ENCODE results near the gene PTH1R.
"Not testable (repeated sequence)": the region's sequence is repeated elsewhere in the genome, so short reads cannot be mapped to it uniquely, and the experiment has no call there.

DNA sequence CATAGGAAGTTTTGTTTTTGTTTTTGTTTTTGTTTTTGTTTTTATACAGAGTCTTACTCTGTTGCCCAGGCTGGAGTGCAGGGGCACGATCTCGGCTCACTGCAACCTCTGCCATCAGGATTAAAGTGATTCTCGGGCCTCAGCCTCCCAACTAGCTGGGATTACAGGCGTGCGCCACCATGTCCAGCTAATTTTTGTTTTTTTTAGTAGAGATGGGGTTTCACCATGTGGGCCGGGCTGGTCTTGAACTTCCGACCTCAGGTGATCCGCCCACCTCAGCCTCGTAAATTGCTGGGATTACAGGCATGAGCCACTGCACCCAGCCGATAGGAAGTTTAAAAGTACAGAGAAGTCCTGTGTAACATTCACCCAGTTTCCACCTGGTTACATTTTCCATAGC, 33.4 kb downstream of the PTH1R start:
- TF ChIP-seq, protein P1, sequence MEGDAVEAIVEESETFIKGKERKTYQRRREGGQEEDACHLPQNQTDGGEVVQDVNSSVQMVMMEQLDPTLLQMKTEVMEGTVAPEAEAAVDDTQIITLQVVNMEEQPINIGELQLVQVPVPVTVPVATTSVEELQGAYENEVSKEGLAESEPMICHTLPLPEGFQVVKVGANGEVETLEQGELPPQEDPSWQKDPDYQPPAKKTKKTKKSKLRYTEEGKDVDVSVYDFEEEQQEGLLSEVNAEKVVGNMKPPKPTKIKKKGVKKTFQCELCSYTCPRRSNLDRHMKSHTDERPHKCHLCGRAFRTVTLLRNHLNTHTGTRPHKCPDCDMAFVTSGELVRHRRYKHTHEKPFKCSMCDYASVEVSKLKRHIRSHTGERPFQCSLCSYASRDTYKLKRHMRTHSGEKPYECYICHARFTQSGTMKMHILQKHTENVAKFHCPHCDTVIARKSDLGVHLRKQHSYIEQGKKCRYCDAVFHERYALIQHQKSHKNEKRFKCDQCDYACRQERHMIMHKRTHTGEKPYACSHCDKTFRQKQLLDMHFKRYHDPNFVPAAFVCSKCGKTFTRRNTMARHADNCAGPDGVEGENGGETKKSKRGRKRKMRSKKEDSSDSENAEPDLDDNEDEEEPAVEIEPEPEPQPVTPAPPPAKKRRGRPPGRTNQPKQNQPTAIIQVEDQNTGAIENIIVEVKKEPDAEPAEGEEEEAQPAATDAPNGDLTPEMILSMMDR (IDR thresholded peaks at IDR 0.05; ENCODE audit: low read depth, low read length) = not testable (repeated sequence)
- not testable (repeated sequence) for TF ChIP-seq EZH2phosphoT487 (IDR thresholded peaks at IDR 0.05; ENCODE audit: low read depth)

All from OCI-LY3 (cell line).